HEK293 (cell line): ENCODE results near the gene ZNF438.

Experiments used
- CTCF ChIA-PET: fragments of 350-600 bp; formaldehyde crosslinking; extraction: SDS; loops from one replicate; lab custom pipeline; 2021; ENCODE audit warnings: antibody characterized with exemption; lab: Yijun Ruan, JAX
- POLR2A ChIA-PET: fragments of 300-600 bp; formaldehyde crosslinking; extraction: SDS; loops from one replicate; lab custom pipeline; 2020; ENCODE audit warnings: antibody characterized with exemption, inconsistent platforms; lab: Yijun Ruan, JAX
- H3K27ac ChIP-seq: fragments of 200-500 bp; sonication (Bioruptor generic); 2 replicates; pipeline ENCODE4 v1.5.1; 2014; ENCODE audit warnings: low read depth, low read length, control low read depth, inconsistent platforms; ENCODE audit errors: extremely low read depth
- H3K36me3 ChIP-seq, 2 experiments: fragments of 200-500 bp in 1 of 2; sonication (Bioruptor generic) in 1 of 2; 1 replicate in 1 of 2; 2 replicates in 1 of 2; pipeline ENCODE4 v1.5.1; 2014 to 2017; ENCODE audit warnings: inconsistent platforms in 2 of 2, low read length in 2 of 2; ENCODE audit not compliant: control insufficient read depth in 2 of 2, insufficient read depth in 1 of 2
- H3K4me1 ChIP-seq: fragments of 200-500 bp; sonication (Bioruptor generic); 2 replicates; pipeline ENCODE4 v1.5.1; 2014; ENCODE audit warnings: mild to moderate bottlenecking, low read length, inconsistent platforms; ENCODE audit not compliant: control insufficient read depth, insufficient read depth
- H3K4me3 ChIP-seq: 2 replicates; pipeline ENCODE4 v1.5.1; 2011; ENCODE audit warnings: low read depth, mild to moderate bottlenecking, control low read depth, low read length, moderate library complexity
- H3K9me3 ChIP-seq: fragments of 200-500 bp; sonication (Bioruptor generic); 2 replicates; pipeline ENCODE4 v1.5.1; 2014; ENCODE audit warnings: low read depth, low read length, inconsistent platforms; ENCODE audit not compliant: control insufficient read depth, insufficient read depth
- IKZF3 ChIP-seq: fragments of 450-650 bp; IDR thresholded peaks from 2 replicates; pipeline ENCODE4 v1.5.0; 2018; ENCODE audit warnings: missing biosample characterization, mild to moderate bottlenecking, missing genetic modification characterization, moderate library complexity
- PRDM1 ChIP-seq: fragments of 450-650 bp; formaldehyde crosslinking; IDR thresholded peaks from 2 replicates; pipeline ENCODE4; 2016; ENCODE audit warnings: missing biosample characterization, missing genetic modification characterization
- SCRT1 ChIP-seq: fragments of 450-650 bp; formaldehyde crosslinking; IDR thresholded peaks from 2 replicates; pipeline ENCODE4 v1.5.1; 2016; ENCODE audit warnings: missing biosample characterization, missing genetic modification characterization, borderline replicate concordance
- TRIM28 ChIP-seq: IDR thresholded peaks from 2 replicates; pipeline ENCODE4 v1.6.1; 2011; ENCODE audit warnings: low read length, control low read depth, borderline replicate concordance
- ZFP3 ChIP-seq: fragments of 450-650 bp; formaldehyde crosslinking; IDR thresholded peaks from 2 replicates; pipeline ENCODE4 v1.5.1; 2016; ENCODE audit warnings: low read depth, missing biosample characterization, missing genetic modification characterization
- ZNF138 ChIP-seq: fragments of 450-650 bp; formaldehyde crosslinking; IDR thresholded peaks from 2 replicates; pipeline ENCODE4 v1.5.1; 2016; ENCODE audit warnings: missing biosample characterization, missing genetic modification characterization, borderline replicate concordance
- ZNF155 ChIP-seq: fragments of 450-650 bp; formaldehyde crosslinking; IDR thresholded peaks from 2 replicates; pipeline ENCODE4 v1.5.1; 2016; ENCODE audit warnings: missing biosample characterization, missing genetic modification characterization
- ZNF423 ChIP-seq: fragments of 450-650 bp; formaldehyde crosslinking; IDR thresholded peaks from 2 replicates; pipeline ENCODE4 v1.5.1; 2016; ENCODE audit warnings: missing biosample characterization, missing genetic modification characterization
- ZNF558 ChIP-seq: fragments of 450-650 bp; formaldehyde crosslinking; IDR thresholded peaks from 2 replicates; pipeline ENCODE4 v1.5.1; 2016; ENCODE audit warnings: missing biosample characterization, missing genetic modification characterization
- ZNF664 ChIP-seq: fragments of 450-650 bp; formaldehyde crosslinking; IDR thresholded peaks from 2 replicates; pipeline ENCODE4 v1.5.1; 2016; ENCODE audit warnings: missing biosample characterization, missing genetic modification characterization
- ZXDB ChIP-seq: fragments of 450-650 bp; formaldehyde crosslinking; IDR thresholded peaks from 2 replicates; pipeline ENCODE4 v1.5.1; 2016; ENCODE audit warnings: missing biosample characterization, missing genetic modification characterization
- TF ChIP-seq, protein P1 (sequence below): fragments of 450-650 bp; formaldehyde crosslinking; IDR thresholded peaks from 2 replicates; pipeline ENCODE4 v1.5.1; 2016; ENCODE audit warnings: missing biosample characterization, missing genetic modification characterization
- TF ChIP-seq, protein P2 (sequence below): fragments of 450-650 bp; formaldehyde crosslinking; IDR thresholded peaks from 2 replicates; pipeline ENCODE4 v1.5.1; 2016; ENCODE audit warnings: missing biosample characterization, missing genetic modification characterization
- TF ChIP-seq, protein P3 (sequence below): fragments of 450-650 bp; formaldehyde crosslinking; IDR thresholded peaks from 2 replicates; pipeline ENCODE4 v1.5.1; 2016; ENCODE audit warnings: missing biosample characterization, missing genetic modification characterization
- TF ChIP-seq, protein P4 (sequence below): fragments of 450-650 bp; formaldehyde crosslinking; IDR thresholded peaks from 2 replicates; pipeline ENCODE4 v1.5.1; 2016; ENCODE audit warnings: missing biosample characterization, missing genetic modification characterization, borderline replicate concordance
- TF ChIP-seq, protein P5 (sequence below): fragments of 450-650 bp; formaldehyde crosslinking; IDR thresholded peaks from 2 replicates; pipeline ENCODE4 v1.5.1; 2016; ENCODE audit warnings: missing biosample characterization, missing genetic modification characterization
- TF ChIP-seq, protein P6 (sequence below): IDR thresholded peaks from 2 replicates; pipeline ENCODE4 v1.6.1; 2011; ENCODE audit warnings: mild to moderate bottlenecking, low read depth, low read length, borderline replicate concordance

Gene ZNF438

DNA sequence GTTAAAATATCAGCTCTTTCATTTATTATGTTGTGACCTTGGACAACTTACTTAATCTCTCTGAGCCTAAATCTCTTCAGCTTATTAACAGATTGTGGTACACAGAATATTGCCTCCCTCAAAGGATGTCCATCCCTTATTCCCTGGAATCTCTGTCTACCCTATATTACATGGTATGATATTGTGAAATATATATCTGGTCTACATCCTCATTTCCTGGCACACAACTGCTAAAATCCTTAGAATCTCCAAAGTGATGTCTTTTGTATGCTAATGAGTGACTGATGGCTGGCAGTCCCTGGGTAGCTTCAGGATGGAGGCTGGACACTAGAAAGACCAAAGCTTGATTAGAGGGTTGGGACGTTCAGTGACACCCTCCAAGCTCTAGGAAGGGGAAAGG lies 25.8 kb downstream of the ZNF438 start:
- Histone ChIP-seq H3K4me3 (no peak overlapping the region), H3K27ac (no peak overlapping the region), H3K9me3 (no peaks in the 10 kb centered on the region), H3K36me3 (no peaks in the 10 kb centered on the region), H3K4me1 (no peaks in the 10 kb centered on the region)
- POLR2A ChIA-PET = interaction anchor here (0.7 kb wide), 1 partner anchor 26 kb away, joined by 4 read pairs; the partner anchor contains the start of gene ZNF438
- CTCF ChIA-PET = no interaction called here
- TF ChIP-seq, protein P1, sequence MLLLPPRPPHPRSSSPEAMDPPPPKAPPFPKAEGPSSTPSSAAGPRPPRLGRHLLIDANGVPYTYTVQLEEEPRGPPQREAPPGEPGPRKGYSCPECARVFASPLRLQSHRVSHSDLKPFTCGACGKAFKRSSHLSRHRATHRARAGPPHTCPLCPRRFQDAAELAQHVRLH (tag by site-specific recombination) = no peak

DNA sequence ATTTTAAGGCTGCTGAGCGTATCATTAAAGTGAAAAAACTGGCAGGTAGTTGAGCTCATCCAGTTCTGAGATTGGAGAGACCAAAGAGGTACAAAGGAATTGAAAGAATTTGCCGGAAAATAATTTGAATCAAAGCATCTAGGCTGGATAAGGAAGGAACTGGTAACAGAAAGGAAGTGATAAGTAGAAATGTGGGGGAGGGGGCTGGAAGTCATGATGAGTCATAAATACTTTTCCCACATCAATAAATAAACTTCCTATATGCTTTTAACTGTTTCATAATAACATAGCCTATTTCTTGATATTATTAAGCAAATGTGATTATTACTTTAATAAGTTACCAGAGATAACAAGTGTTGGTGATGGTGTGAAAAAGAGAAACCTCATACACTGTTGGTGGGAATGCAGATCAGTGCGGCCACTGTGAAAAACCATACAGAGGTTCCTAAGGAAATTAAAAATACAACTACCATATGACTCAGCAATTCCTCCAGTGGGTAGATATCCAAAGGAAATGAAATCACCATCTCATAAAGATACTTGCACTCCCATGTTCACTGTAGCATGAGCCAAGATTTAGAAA lies 27.0 kb downstream of the ZNF438 start:
- TF ChIP-seq ZXDB (tag by site-specific recombination) = no peak
- TF ChIP-seq ZFP3 (tag by site-specific recombination) = no peak
- TF ChIP-seq, protein P2, sequence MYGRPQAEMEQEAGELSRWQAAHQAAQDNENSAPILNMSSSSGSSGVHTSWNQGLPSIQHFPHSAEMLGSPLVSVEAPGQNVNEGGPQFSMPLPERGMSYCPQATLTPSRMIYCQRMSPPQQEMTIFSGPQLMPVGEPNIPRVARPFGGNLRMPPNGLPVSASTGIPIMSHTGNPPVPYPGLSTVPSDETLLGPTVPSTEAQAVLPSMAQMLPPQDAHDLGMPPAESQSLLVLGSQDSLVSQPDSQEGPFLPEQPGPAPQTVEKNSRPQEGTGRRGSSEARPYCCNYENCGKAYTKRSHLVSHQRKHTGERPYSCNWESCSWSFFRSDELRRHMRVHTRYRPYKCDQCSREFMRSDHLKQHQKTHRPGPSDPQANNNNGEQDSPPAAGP (tag by site-specific recombination) = no peak
- no peak for TF ChIP-seq IKZF3 (tag by site-specific recombination)
- no peak for TF ChIP-seq PRDM1
- TF ChIP-seq, protein P3, sequence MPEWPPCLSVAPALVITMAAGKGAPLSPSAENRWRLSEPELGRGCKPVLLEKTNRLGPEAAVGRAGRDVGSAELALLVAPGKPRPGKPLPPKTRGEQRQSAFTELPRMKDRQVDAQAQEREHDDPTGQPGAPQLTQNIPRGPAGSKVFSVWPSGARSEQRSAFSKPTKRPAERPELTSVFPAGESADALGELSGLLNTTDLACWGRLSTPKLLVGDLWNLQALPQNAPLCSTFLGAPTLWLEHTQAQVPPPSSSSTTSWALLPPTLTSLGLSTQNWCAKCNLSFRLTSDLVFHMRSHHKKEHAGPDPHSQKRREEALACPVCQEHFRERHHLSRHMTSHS (tag by site-specific recombination) = no peak
- TF ChIP-seq TRIM28 = no peak
- TF ChIP-seq, protein P4, sequence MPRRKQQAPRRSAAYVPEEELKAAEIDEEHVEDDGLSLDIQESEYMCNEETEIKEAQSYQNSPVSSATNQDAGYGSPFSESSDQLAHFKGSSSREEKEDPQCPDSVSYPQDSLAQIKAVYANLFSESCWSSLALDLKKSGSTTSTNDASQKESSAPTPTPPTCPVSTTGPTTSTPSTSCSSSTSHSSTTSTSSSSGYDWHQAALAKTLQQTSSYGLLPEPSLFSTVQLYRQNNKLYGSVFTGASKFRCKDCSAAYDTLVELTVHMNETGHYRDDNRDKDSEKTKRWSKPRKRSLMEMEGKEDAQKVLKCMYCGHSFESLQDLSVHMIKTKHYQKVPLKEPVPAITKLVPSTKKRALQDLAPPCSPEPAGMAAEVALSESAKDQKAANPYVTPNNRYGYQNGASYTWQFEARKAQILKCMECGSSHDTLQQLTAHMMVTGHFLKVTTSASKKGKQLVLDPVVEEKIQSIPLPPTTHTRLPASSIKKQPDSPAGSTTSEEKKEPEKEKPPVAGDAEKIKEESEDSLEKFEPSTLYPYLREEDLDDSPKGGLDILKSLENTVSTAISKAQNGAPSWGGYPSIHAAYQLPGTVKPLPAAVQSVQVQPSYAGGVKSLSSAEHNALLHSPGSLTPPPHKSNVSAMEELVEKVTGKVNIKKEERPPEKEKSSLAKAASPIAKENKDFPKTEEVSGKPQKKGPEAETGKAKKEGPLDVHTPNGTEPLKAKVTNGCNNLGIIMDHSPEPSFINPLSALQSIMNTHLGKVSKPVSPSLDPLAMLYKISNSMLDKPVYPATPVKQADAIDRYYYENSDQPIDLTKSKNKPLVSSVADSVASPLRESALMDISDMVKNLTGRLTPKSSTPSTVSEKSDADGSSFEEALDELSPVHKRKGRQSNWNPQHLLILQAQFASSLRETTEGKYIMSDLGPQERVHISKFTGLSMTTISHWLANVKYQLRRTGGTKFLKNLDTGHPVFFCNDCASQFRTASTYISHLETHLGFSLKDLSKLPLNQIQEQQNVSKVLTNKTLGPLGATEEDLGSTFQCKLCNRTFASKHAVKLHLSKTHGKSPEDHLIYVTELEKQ = no peak
- TF ChIP-seq ZNF664 (tag by site-specific recombination) = no peak
- TF ChIP-seq ZNF155 = no peak
- no peak for TF ChIP-seq ZNF423
- TF ChIP-seq, protein P5, sequence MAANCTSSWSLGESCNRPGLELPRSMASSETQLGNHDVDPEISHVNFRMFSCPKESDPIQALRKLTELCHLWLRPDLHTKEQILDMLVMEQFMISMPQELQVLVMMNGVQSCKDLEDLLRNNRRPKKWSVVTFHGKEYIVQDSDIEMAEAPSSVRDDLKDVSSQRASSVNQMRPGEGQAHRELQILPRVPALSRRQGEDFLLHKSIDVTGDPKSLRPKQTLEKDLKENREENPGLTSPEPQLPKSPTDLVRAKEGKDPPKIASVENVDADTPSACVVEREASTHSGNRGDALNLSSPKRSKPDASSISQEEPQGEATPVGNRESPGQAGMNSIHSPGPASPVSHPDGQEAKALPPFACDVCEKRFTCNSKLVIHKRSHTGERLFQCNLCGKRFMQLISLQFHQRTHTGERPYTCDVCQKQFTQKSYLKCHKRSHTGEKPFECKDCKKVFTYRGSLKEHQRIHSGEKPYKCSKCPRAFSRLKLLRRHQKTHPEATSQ (tag by site-specific recombination) = no peak
- no peak for TF ChIP-seq ZNF558 (tag by site-specific recombination)
- TF ChIP-seq SCRT1 = no peak
- TF ChIP-seq, protein P6, sequence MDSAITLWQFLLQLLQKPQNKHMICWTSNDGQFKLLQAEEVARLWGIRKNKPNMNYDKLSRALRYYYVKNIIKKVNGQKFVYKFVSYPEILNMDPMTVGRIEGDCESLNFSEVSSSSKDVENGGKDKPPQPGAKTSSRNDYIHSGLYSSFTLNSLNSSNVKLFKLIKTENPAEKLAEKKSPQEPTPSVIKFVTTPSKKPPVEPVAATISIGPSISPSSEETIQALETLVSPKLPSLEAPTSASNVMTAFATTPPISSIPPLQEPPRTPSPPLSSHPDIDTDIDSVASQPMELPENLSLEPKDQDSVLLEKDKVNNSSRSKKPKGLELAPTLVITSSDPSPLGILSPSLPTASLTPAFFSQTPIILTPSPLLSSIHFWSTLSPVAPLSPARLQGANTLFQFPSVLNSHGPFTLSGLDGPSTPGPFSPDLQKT = no peak
- no peak for TF ChIP-seq ZNF138 (tag by site-specific recombination)
- TF ChIP-seq, all 188 proteins: peak for 0
- CTCF ChIA-PET = no interaction called here
- POLR2A ChIA-PET = no interaction called here
- H3K4me1 ChIP-seq = no peaks in the 10 kb centered on the region
- no peak overlapping the region for H3K27ac ChIP-seq
- no peaks in the 10 kb centered on the region for H3K36me3 ChIP-seq
- H3K4me3 ChIP-seq = no peak overlapping the region
- H3K9me3 ChIP-seq = no peaks in the 10 kb centered on the region
